A673 (cell line): ENCODE data around the gene TRAPPC12. TPM values are rescaled to one million over a fixed set of nuclear protein-coding genes. Genes with fewer than 3 reads are reported as not detected.

Experiments
- BruUV-seq: library from RNA; stranded (reverse); fragments of 400-500 nt; replicated peaks from 2 replicates; lab custom pipeline; 2021; lab: Mats Ljungman, UMichigan
- CTCF ChIA-PET: fragments of 300-600 bp; sonication (Branson Sonifier 250); formaldehyde crosslinking; loops from one replicate; lab custom pipeline; 2022; ENCODE audit warnings: antibody characterized with exemption; lab: Charles Lee
- POLR2A ChIA-PET: fragments of 300-600 bp; sonication (Branson Sonifier 250); formaldehyde crosslinking; loops from one replicate; lab custom pipeline; 2022; ENCODE audit warnings: antibody characterized with exemption; ENCODE audit not compliant: low non-redundant PET; lab: Charles Lee
- DNase-seq: peaks from one replicate; pipeline ENCODE4 v3.0.0-alpha.2; 2015; ENCODE audit warnings: low spot score
- H3K27ac ChIP-seq: fragments of 200-600 bp; sonication (generic); 2 replicates; pipeline ENCODE4 v1.5.1; 2016; ENCODE audit warnings: mixed run types, low read depth, mild to moderate bottlenecking, mixed read lengths, antibody characterized with exemption, low read length; ENCODE audit not compliant: poor library complexity, severe bottlenecking
- H3K27me3 ChIP-seq: fragments of 200-600 bp; sonication (generic); replicated peaks from 2 replicates; pipeline ENCODE4 v1.6.1; 2017; ENCODE audit warnings: mixed run types, low read depth, mild to moderate bottlenecking, mixed read lengths, antibody characterized with exemption, low read length; ENCODE audit not compliant: insufficient read depth, poor library complexity
- H3K36me3 ChIP-seq: fragments of 200-600 bp; sonication (generic); 2 replicates; pipeline ENCODE4 v1.6.1; 2016; ENCODE audit warnings: mixed run types, mild to moderate bottlenecking, mixed read lengths, antibody characterized with exemption, low read length; ENCODE audit not compliant: insufficient read depth, poor library complexity, severe bottlenecking
- H3K4me1 ChIP-seq: fragments of 200-600 bp; sonication (generic); 2 replicates; pipeline ENCODE4 v1.6.1; 2017; ENCODE audit warnings: mixed run types, mild to moderate bottlenecking, mixed read lengths, antibody characterized with exemption, low read length; ENCODE audit not compliant: insufficient read depth, poor library complexity, severe bottlenecking
- H3K4me3 ChIP-seq: fragments of 200-600 bp; sonication (generic); 2 replicates; pipeline ENCODE4 v1.5.1; 2016; ENCODE audit warnings: low read depth, mixed run types, mild to moderate bottlenecking, mixed read lengths, low read length; ENCODE audit not compliant: poor library complexity, severe bottlenecking
- H3K9me3 ChIP-seq: fragments of 200-600 bp; sonication (generic); 2 replicates; pipeline ENCODE4 v1.6.1; 2016; ENCODE audit warnings: mixed run types, low read depth, mild to moderate bottlenecking, mixed read lengths, antibody characterized with exemption, low read length; ENCODE audit not compliant: poor library complexity, severe bottlenecking
- CTCF ChIP-seq: fragments of 300-800, 200-600 bp; sonication (generic); conservative IDR thresholded peaks from 2 replicates; pipeline ENCODE4 v1.5.1; 2017; ENCODE audit warnings: low read depth, mild to moderate bottlenecking, antibody characterized with exemption, low read length, moderate library complexity, mixed read lengths
- EZH2 ChIP-seq: fragments of 200-600 bp; sonication (generic); IDR thresholded peaks from 2 replicates; pipeline ENCODE4 v1.6.1; 2017; ENCODE audit warnings: borderline replicate concordance, low read depth, mild to moderate bottlenecking, mixed read lengths, antibody characterized with exemption, low read length; ENCODE audit not compliant: poor library complexity, severe bottlenecking
- intact Hi-C: fragments of 100-400 bp; cut with micrococcal nuclease; formaldehyde crosslinking; loops from one replicate; pipeline ENCODE4 v1.10.0; 2022; ENCODE audit not compliant: unreplicated experiment
- total RNA-seq: library from RNA; stranded (reverse); gene quantifications from 2 replicates; pipeline ENCODE4 v1.2.3, GENCODE V29; 2021

TRAPPC12 gene
- total RNA-seq, 1 experiment from 2014 or later, result 94.4 TPM

DNA sequence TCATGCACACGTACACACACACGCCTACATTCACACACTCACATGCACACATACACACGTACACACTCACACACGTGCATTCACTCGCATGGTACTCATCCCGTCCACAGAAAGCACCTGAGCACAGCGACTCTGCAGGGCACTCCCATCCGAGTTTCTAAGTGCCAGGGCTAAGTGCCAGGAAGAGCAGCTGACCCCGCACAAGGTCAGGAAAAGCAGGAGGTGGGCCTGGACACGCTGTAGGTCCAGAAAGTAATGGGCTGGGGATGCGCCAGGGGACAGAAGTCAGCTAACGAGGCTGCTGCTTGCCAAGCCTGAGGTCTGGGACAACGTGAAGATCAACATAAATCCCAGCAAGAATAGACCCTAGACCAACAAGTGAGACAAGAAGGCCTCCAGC lies 124.0 kb downstream of the TRAPPC12 start:
- H3K9me3 ChIP-seq, result no peaks in the 10 kb centered on the region
- H3K27me3 ChIP-seq, result no peaks in the 10 kb centered on the region
- intact Hi-C loops, result no loop called here
- H3K36me3 ChIP-seq, result peaks cover 3% of the 10 kb centered on the region
- H3K4me3 ChIP-seq, result no peak overlapping the region
- no peak for DNase-seq
- no peak for TF ChIP-seq EZH2
- TF ChIP-seq CTCF, result no peak
- no peak overlapping the region for H3K27ac ChIP-seq
- no TSS peak for BruUV-seq
- H3K4me1 ChIP-seq, result no peaks in the 10 kb centered on the region
- ChIA-PET CTCF (interaction anchor here (0.7 kb wide), 1 partner anchor 1037 kb away, joined by 12 read pairs; no protein-coding TSS in a partner anchor), POLR2A (no interaction called here)

- H3K4me3 ChIP-seq, result no peak overlapping the region
- intact Hi-C loops, result no loop called here
- no peaks in the 10 kb centered on the region for H3K36me3 ChIP-seq
- ChIA-PET CTCF (no interaction called here), POLR2A (no interaction called here)
- DNase-seq, result no peak
- H3K27me3 ChIP-seq, result no peaks in the 10 kb centered on the region
- H3K9me3 ChIP-seq, result no peaks in the 10 kb centered on the region
- TF ChIP-seq EZH2 (no peak), CTCF (no peak)
- no TSS peak for BruUV-seq
- no peaks in the 10 kb centered on the region for H3K4me1 ChIP-seq
- no peak overlapping the region for H3K27ac ChIP-seq
These were observed 125.2 kb downstream of the TRAPPC12 start for GRCh38 chr2:3504741-3505140.

GRCh38 chr2:3505771-3506170 lies 126.3 kb downstream of the TRAPPC12 start:
- DNase-seq, result no peak

More at GRCh38 chr2:3505771-3506170, 126.3 kb downstream of the TRAPPC12 start:
- Histone ChIP-seq H3K4me3 (no peak overlapping the region), H3K9me3 (no peaks in the 10 kb centered on the region), H3K27me3 (no peaks in the 10 kb centered on the region), H3K4me1 (no peaks in the 10 kb centered on the region), H3K36me3 (peaks cover 7% of the 10 kb centered on the region), H3K27ac (no peak overlapping the region)
- intact Hi-C loops, result no loop called here
- no TSS peak for BruUV-seq
- ChIA-PET POLR2A (no interaction called here), CTCF (no interaction called here)
- TF ChIP-seq EZH2, result no peak
- no peak for TF ChIP-seq CTCF
